SK-N-SH treated with all-trans-retinoic acid at 6 μM for 48 hours (cell line): ENCODE data around the gene TAF15.

Experiments used
- TOX ChIP-seq: fragments of 250-450 bp; sonication (Bioruptor Pico); IDR thresholded peaks from 2 replicates; pipeline ENCODE4 v1.8.0; 2021; ENCODE audit warnings: mild to moderate bottlenecking, moderate library complexity, borderline replicate concordance
- TF ChIP-seq, protein P1 (sequence below): fragments of 250-450 bp; sonication (Bioruptor Pico); IDR thresholded peaks from 2 replicates; pipeline ENCODE4 v1.8.0; 2020; ENCODE audit warnings: mild to moderate bottlenecking, moderate library complexity, borderline replicate concordance

DNA sequence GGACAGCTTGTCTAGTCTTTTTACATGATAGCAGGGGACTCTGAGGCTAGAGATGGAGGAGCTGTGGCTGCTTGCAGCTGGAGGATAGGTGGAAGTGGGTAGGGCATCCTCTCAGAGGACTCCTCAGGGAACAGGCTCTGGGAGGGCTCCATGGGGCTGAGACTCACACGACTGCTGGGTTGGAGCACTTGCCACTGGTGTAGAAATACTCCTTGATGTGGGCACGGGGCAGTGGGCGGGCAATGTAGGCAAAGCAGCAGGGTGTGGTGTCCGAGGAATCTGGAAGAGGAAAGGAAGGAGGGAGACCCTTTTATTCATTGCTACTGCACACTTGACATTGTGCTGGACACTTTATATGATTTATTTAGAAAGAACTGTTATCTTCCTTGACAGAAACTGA, 69.1 kb downstream of the TAF15 start:
- TF ChIP-seq, protein P1, sequence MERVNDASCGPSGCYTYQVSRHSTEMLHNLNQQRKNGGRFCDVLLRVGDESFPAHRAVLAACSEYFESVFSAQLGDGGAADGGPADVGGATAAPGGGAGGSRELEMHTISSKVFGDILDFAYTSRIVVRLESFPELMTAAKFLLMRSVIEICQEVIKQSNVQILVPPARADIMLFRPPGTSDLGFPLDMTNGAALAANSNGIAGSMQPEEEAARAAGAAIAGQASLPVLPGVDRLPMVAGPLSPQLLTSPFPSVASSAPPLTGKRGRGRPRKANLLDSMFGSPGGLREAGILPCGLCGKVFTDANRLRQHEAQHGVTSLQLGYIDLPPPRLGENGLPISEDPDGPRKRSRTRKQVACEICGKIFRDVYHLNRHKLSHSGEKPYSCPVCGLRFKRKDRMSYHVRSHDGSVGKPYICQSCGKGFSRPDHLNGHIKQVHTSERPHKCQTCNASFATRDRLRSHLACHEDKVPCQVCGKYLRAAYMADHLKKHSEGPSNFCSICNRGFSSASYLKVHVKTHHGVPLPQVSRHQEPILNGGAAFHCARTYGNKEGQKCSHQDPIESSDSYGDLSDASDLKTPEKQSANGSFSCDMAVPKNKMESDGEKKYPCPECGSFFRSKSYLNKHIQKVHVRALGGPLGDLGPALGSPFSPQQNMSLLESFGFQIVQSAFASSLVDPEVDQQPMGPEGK (CRISPR knock-in tag), result no peak
- no peak for TF ChIP-seq TOX (CRISPR knock-in tag)
